Right kidney (tissue), 1 donor: ENCODE data around the gene PLXNA2.

ENCODE experiments used
- DNase-seq: peaks from one replicate; pipeline ENCODE4 v3.0.0-alpha.2; 2016

PLXNA2 gene

DNA sequence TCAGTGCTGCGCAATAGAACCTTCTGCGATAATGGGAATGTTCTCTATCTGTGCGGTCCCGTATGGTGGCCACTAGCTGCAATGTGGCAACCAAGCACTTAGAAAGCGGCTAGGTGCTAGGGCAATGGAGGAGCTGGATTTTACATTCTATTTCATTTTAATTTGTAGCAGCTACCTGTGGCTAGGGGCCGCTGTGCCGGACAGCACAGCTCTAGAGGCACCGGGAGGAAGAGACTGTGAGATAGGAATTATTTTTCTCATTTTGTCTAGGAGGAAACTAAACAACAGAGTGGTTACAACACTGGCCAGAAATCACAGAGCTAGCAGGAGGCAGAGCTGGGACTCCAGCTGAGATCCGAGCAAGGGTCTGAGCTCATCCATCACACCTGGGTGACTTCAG lies 202.7 kb downstream of the PLXNA2 start:
- DNase-seq, result no peak

DNA sequence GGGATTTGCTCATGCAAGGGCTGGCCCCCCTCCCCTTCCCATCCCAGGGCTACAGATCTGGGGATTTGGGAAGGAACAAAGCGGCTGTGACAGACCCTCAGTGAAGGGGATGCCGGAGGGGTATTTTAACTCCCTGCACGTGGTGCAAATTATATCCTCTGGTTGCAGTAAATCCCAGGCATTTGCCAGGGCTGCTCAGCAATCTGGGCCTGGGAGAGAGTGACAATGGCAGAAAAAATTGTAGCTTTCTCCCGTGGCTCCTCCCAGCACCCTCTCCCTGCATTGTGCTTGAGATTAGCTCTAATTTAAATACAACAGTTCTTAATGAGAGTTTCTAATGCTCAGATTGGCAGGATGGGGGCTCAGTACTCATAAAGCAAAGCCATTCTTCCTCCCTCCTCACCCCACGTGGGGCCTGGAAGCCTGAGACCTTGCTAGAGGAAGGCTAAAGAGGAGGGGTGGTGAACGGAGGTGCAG lies 203.3 kb downstream of the PLXNA2 start:
- DNase-seq, result no peak

DNA sequence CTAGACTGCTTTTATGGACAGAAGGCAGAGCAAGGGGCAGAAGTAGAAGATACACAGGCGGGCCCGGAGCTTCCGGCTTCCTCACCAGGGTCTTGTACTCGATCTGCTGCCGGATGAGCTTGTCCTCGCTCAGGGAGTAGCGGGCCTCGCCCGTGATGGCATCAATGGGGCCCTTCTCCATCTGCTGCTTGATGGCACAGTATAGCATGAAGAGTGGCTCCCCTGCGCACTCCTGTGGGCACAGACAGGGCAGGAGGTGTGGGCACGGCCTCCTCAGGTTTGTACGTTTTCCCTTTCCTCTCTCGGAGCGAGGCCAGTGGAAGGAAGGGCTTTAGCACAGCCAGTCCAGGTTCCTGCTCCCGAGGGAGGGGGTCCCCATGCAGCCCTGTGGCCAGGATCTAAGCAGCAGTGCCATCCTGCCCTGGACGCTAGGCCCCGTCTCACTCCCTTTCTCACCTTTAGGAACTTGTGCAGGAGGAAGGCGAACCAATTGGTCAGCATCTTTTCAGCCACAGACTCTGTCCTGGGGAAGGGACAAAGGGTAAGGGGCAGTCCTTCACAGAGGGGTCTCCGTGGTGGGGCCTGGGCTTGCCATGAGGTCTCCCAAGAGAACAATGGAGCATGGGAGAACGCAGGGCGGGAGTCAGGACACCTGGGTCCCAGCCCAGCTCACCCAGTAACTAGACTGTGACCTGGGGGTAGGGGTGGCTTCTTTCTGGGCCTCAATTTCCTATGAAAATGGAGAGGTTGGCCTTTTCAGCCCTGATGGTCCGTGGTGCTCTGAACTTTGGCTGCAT lies 204.4 kb downstream of the PLXNA2 start:
- no peak for DNase-seq

DNA sequence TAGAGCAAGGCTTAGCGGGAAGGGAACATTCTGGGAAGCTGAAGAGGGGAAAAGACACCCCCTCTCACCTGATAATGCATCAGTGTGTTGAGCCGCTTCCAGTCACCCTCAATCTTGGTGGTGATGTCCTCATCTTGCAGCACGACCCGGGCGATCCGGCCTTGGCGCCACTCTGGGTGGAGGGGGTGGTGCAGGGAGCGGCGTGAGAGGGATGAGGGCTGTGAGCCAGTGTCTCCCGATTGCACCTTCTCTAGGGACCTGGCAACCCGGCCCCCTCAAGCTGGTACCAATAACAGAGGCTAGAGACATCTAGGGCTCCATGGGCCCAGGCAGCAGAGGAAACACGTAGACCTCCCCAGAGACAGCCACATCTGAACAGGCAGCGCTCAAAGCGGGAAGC lies 205.9 kb downstream of the PLXNA2 start:
- no peak for DNase-seq

DNA sequence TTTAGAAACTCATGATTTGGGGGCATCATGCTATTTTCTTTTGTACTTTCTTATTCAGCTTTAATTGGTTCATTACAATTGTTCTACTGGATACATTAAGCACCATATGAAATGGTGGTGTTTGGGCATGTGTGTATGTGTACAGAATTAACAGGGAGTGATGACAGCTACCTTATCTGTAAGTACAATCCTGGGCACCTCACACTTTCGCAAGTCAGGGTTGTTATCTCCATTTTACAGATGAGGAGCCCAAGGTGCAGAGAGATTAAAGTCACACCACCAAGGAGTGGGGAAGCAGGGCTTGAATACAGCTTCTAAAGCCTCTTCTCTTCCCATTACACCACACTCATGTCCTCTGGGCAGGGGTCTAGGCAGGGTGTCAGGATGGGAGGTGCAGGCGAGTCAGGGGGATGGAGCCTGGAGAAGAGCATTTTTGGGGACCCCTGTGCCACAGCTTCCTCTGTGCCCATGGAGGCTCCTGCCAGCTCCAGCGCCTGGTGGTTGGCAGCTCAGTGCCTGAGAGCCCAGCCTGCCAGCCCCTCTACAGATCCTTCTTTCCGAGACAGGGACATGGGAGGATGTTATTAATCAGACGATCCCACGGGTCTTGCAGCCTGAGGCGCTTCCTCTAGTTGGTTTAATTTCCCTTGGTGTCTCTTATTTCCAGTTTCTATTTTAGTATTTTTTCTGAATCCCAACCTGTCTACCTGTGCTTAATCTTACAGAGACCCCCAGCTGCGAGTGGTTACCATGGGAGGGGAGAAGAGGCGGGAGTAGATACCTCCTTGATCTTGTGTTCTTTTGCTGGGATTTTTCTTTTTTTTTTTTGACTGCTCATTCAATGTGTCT lies 207.0 kb downstream of the PLXNA2 start:
- DNase-seq, result no peak

DNA sequence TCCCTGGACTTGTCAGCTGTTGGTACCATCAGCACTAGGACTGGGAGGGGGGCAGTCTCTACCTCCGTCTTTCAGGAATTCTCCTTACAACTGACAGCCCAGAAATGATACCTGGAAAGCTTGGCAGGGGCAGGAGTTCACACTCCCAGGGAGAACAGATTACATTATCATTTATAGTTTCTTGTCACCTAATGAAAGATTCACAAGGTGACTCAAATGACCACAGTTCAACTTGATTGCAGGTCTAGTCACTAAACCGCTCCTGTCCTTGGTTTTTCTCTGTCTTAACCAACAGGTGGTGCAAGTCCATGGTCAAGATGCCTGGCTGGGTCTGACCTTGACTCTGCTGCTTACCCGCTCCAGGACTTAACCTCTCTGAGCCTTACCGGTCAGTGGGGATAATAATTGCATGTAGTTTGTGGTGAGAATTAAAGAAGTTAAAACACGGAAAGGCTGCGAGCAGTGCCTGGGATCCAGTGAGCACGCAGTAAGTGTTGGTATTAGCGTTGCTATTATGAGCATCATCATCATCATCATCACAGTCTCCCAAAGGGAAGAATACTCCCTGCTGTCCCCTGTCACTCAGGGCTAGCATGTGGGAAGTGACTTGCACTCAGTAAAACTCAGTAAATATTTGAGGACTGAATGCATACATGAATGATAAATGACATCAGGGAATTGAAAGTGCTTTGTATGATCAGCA lies 207.9 kb downstream of the PLXNA2 start:
- DNase-seq, result no peak

DNA sequence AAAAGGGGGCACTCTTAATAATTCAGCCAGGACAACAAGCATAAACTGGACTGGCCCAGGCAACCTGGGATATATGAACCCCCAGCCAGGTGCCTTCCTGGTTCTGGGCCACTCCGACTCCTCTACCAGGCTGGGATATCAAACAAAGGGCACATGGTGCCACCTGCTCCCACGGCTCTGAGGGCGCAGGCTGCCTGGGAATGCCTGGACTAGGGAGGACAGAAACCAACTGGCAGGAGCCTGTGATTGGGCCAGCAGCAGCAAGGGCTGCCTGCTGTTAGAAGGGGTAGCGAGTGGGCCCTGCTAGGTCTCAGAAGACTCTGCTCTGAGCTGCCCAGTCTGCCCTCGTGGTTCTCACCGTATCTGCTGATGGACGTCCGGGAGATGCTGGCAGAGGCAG lies 210.0 kb downstream of the PLXNA2 start:
- no peak for DNase-seq

DNA sequence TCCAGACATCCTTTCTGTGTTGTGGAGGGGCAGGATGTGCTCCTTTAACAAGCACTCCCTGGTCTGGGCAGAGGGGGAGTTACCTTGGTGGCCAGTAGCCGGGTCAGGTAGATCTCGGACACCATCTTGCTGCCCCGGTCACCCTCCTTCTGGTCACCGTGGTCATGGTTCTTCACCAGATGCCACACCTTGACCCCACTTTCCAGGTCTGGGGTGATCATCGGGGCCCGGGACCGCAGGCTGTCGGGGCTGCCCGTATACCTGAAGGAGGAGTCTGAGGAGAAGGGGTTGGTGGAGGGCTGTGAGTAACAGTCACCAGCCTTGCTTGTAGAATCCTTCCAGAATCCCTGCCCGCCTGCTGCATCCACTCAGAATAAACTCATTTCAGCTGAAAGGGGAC lies 210.9 kb downstream of the PLXNA2 start:
- no peak for DNase-seq

DNA sequence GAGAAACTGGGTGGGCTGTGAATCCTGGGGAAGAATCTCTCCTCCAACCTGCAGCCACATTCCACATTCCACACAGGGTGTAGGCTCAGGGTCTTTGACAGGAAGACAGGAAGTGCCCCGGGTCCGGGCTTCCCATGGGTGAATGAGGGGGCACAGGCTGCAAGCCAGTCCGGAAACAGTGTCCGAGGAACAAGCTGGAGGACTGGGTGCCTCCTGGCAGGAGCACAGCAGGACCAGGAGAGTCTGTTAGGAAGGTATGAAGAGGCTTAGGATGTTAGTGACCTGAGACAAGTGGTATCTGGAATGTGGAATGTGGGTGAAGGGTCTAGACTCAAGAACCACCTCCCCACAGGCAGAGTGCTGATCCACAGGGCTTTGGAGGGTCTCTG lies 212.3 kb downstream of the PLXNA2 start:
- no peak for DNase-seq

DNA sequence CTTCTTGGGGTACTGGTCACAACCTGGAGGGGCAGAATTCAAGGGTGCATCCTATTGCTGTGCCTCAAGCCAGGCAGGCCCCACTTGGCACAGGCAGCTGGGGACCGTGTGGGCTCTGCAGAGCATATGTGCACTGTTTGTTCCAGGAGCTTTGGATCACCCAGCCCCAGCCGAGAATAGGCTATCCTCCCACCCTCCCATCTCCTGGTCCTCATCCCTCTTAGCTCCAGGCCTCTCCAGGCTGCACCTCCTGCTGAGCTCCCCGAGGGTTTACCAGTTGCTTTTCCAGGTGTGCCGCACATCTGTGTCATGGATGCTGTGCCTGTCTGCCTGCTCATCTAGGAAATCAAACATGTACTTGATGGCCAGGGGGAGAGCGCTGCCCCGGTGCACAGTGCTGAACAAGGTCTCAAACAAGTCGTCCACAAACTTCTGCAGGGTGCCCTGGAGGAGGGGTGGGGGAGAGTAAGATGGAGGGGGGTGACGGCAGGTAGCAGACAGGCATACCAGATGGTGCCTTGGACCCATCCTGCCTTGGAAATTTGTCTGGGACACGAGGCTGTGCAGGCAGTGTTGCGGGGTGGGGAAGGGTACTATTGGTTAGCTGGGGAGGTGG lies 212.8 kb downstream of the PLXNA2 start:
- no peak for DNase-seq

DNA sequence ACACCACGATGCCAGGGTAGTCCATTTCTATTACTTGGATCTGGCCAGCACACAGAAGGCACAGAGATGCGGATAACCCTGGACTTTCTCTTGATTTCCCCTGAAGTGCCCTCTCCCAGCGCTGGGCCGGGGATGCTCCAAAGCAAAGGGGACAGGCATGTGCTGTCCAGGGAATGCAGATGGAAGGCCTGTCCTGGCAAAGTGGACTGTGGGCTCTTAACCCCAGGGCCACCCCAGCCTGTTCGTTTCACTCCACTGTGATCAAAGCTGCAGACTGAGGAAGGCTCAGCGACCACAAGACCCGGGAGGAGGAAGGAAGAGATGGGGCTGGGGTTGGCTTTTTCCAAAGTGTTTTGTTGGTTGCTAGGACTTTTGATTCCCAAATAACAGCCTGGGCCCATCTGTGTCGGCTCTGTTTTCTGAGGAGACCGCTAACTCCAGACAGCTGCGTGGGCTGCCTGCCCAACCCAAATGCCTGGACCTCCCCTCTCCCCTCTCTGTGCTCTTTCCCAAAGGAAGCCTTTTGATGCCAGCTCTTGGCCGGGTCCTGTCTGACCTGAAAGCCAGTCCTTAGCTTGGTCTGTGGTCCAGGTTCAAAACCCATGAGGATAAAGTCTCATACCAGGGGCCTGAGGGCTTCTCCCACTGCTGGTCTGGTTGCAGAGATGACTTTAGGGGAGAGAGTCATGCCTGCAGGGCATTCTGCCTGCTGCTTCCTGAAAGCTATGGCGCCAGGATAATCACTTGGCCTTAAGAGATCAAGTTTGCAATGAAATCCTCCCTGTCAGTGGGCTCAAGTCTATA lies 213.7 kb downstream of the PLXNA2 start:
- DNase-seq, result peak; percentile 30

DNA sequence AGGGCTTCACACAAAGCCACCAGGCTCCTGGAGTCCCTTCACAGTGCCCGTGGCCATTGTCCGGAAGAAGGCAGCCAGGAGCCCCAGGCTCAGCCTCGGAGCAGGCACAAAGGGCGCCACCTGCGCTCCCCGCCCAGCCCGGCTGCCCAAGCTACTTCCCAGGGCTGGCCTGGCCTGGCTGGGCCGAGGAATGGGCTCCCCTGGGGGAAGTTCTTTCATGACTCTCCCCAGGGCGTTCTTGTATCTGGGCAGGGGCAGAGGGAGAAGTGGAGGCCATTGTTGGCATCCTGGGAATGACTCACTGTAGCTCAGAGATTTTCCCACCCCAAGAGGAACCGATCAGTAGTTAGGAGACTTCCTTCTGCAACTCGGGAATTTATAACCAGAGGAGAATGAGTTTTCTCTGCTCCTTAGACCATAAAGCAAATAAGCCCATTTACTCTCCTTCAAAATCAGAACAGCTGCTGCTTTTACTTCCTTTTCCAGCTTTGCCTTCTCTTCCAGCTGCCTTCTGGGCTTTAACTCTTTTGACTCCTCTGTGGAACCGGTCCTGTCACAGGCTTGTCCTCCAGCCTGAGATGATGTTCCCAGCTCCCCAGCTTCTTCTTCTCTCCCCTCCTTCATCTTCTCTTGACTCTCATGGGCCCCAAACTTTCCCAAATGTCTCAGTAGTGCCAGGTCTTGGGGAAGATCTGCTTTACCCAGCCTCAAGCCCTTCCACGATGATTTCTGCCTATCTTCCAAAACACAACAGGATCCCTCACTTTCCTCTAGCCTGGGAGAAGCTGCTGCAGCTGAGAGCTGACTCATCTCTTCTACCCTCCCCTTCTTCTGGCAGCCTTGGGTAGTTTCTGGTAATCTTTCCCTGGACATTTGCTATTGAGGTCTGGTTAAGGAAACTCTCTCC lies 214.6 kb downstream of the PLXNA2 start:
- DNase-seq, result no peak

DNA sequence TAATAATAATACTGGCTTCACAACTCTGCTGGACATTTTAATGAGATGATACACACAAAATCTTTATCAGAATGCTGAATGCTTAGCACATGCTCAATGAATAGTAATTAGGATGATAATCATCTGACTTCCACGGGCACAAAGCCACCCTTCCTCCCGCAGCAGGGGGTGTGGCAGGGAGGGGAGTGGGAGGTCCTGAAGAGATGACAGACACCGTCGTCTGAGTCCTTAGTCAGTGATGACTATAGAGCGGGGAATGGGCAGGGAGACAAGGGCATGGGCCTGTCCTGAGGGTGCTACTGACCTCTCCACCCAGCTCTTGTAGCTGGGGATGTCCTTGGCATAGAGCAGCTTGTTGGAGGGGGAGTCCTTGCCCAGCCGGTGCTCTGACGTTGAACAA lies 215.7 kb downstream of the PLXNA2 start:
- DNase-seq, result no peak

DNA sequence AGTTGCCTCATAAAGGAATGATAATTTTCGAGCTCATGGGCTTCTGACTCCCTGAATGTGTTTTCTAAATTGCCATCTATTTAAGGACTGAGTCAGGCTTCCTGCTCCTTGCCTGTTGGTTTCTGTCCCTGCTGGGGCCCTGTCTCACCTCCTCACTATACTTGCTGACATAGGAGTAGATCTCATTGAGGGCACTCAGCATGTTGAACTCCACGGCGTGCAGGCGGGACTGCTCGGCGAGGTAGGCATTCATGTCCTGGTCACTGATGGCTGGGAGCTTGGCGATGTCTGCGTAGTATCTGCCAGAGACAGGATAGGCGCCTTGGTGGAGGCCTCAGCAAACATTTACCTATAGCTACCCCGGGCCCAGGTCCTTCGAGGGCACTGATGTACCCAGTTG lies 216.3 kb downstream of the PLXNA2 start:
- DNase-seq, result no peak

DNA sequence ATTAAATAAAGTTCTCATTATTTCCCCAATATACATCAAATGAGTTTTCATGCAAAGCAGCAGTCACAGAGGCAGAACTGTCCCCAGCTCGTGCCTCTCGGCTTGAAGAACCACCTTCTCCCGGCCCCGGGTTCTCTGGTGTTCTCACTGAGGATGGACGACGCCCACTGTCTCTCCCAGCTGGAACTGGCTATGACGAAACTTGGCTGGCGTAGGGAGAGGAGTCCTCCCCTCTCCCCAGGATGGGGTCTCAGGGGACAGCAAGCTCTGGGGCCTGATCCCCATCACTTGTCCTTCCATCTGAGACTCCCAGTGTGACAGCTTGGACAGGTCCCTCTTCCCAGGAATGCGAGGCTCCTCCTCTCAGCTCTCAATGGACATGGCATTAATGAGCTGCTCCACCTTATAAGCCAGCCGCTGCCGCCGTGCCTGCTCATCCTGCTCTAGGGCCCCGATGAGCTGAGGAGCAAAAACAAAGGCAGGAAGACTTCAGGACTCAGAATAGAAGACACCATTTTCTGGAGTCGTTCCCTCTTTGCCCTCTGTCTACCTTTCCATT lies 217.2 kb downstream of the PLXNA2 start:
- DNase-seq, result no peak

DNA sequence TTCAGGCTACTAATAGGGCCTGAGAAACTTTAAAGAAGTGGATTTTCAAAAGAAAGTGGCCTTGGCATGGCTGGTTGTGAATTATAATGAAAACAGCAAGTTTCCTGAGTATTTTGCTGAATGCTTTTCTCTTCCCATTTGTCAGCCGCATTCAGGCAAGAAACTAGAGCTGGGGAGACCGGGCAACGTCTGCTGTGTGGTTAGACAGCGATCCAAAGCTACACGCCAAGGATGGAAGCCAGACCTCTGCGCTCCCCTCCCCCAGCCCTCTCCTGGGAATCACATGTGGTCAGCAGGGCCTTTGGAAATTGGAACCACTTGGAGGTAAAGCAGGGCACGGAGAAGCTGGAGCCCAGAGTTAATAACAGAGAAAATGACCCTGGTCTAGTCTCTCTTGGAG lies 219.2 kb downstream of the PLXNA2 start:
- DNase-seq, result no peak

DNA sequence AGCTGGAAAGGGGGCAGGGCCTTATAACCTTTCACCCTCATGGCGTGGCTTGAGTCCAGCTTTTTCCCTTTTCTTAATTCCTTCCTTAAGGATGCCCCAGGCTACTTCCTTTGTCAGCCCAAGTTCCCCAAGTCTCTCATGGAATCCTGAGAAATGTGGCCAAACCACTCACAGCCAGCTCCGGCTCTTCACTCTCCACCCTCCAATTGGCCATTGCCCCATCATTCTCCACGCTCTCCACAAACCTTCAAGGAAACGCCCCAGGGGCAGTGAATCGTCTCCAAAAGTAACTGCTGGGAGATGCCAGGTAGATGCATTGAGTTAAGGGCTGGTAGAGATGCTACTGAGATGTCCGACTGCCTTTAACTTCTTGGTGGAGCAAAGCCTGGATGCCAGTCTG lies 219.8 kb downstream of the PLXNA2 start:
- no peak for DNase-seq

DNA sequence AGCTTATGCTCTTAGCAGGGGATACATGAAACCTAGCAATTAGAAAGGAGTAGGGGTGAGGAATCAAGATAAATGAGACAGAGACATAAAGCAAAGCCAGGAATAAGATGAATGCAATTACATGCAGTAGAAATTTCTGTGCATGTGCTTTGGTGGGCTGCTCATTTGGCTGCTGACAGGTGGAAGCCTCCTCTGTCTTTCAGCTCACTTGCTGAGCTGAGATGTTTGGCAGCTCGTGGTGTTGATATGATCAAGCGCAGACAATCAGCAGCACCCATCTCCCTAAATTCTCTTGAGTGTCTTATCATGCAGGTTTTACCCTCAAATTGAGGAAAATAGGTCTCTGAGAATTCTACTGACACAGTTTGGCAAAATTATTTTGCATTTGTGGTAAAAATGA lies 224.9 kb downstream of the PLXNA2 start:
- DNase-seq, result no peak

DNA sequence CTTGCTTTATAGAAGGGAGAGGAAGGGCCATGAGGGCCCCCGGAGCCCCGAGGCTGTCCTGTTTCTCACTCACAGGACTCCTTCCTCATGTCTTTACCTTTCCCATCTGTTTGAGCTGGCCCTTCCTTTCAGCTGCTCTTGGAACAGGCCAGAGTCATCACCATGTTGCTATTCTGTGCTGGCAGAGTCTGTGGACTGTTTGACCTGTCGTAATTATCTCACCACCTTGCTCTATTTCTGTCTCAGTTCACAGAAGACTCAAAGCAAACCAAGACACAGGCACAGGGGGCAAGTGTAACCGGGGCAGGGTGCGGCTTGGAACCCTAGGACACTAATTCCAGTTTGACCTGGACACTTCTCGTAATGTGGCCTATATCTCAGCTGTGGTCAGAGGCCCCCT lies 228.9 kb downstream of the PLXNA2 start:
- no peak for DNase-seq

DNA sequence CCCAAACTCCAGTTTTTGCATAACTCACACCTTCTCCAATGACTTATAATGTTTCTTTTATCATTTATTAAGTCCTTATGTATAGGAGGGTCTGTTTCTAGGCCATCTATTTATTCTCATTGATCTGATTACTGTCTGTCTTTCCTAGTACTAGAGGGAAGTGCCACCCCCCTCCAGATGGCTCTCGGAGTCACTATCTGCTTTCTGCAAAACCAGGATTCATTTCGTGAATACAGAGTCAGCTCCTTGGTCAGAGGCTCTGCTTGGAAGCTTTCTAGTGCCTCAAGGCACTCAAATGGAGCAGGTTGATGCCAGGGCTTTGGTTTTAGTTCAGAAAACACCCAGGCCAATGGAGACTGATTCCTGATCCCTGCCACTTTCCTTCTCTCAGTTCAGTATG lies 231.0 kb downstream of the PLXNA2 start:
- DNase-seq, result no peak
